ENCODE results near the gene PLK2.
A peak's percentile ranks its signal among the peaks of the same experiment; 100 is the strongest.

Gene PLK2

DNA sequence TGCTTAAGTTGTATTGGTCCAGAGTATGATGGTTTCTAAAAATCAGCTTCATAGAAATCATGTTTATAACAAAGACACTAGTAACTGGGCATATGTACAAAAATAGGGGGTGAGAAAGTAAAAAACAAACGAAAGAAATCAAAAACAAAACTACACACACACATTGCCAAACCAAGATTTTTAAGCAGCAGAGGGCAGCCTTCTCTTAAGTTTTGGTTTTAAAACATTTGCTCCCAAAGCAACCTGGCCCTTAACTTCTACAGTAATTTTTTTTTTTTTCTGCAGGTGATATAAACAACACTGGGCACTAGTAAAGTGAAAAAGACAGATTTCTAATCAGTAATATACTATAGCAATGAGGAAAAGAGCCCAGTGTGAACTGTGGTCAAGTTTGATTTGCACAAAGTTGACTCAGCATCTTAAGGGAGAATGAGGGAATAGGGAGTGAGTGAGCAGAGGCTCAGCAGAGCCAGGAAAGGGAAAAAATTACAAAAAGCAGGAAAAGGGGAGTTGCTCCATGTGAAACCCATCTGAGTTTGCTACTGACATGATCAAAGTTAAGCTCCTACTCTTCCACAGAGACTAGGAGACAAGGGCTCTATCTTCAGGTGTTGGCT lies 18.0 kb upstream of the PLK2 start:
- no peak for DNase-seq (ENCODE audit: low spot score)

DNA sequence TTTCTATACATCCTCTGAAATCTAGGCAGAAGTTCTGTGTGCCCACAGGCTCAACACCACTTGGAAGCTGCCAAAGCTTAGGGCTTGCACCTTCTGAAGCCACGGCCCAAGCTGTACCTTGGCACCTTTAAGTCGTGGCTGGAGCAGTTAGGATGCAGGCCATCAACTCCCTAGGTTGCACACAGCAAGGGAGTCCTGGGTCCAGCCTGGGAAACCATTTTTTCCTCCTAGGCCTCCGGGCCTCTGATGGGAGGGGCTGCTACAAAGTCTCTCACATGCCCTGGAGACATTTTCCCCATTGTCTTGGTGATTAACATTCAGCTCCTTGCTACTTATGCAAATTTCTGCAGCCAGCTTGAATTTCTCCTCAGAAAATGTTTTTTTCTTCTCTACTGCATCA lies 15.5 kb upstream of the PLK2 start:
- DNase-seq (ENCODE audit: low spot score): no peak

DNA sequence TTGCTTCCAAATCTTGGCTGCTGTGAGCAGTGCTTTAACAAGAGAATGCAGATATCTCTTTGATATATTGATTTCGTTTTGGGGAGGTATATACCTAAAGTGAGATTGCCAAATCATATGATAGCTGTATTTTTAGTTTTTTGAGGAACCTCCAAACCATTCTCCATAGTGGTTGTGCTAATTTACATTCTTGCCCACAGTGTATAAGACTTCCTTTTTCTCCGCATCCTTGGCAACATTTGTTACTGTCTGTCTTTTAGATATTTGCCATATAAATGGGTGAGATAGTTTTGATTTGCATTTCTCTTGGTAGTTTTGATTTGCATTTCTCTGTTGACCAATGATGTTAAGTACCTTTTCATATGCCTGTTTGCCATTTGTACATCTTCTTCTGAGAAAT lies 10.0 kb upstream of the PLK2 start:
- DNase-seq (ENCODE audit: low spot score): no peak

DNA sequence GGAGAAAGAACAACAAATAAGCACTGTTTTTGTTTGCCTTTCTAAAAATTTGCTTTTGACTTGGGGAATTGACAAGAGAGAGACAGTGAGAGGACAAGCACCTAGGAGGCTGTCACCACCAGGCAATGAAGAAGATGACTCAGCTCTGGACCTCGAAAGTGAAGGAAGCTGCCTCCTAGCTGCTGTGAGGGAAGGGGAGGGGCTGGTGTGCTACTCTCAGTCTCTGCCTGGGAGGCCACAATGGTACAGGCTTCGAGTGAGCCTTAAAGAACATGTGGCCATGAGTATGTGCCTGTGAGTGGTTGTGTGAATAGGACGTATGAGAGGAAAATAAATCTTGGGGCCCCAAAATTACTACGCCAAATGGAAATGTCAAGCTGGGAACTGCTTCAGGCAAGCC lies 7.1 kb upstream of the PLK2 start:
- peak; percentile 54 for DNase-seq (ENCODE audit: low spot score)

DNA sequence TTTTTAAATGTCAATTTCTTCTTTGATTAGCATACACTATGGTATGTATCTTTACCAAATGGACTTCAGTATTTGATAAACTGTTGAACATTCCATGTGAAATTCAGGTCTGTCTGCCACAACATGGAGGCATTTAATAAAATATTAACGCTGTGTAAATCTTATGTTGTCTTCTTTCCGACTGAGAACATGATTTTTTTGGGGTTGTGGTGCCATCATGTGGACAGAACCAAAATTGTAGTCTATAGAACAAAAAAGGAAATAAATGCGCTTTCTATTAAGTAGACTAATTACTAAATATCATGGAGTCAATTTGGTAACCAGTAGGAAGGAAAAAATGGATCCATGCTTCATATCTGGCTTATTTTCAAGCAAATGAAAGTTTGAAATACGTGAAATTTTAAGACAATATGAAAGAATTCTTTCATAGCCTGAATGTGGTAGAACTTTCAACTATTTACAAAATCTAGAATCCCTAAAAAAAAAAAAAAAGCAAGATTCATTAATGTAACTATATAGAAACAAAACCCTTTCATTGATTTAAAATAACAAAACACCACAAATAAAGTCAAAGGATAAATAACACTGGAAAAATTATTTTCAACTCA lies 2.8 kb upstream of the PLK2 start:
- peak; percentile 81 for DNase-seq (ENCODE audit: low spot score)

DNA sequence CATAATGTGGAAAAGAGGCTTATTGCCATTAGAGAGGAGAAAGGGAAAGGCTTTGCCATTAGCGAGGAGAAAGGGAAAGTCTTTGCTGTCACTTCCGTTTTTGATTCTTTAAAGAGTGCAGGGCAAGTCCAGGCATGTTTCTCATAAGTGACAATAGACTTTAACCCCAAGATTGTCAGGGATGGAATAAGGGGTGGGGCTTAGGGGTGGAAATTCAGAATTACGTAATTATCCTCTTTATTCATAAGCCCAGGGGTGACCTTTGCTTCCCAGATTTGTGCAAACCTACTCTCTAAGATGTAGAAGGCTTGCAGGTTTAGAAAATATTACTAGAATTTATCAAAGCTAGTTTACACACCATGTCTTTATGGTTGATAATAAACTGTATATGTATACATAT lies 2.3 kb upstream of the PLK2 start:
- peak; percentile 97 for DNase-seq (ENCODE audit: low spot score)

DNA sequence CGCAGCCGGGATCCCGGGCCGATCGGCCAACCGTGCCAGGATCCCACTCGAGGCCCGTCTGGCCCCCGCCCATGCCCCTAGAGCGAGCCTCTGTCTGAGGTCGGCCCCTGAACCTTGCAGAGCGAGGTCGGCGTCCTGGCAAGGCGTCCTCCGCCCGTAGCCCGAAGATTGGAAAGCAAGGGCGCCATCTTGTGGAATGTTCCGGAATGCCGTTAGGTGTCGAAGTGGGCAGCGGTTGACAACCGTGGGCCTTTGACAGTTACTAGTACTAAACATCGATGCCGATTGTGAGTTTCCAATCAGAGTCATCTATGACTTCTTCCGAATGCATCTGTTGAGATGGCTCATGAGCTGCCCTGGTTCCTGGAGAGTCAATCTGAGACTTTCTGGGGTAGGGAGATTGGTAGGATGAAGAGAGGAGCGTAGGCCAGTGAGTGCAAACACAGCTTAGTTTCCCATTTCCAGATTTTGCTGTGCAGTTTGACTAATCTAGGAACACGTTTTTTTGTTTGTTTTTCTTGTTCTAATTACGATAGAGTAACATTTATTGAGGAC lies 923 bp upstream of the PLK2 start:
- peak; percentile 92 for DNase-seq (ENCODE audit: low spot score)

DNA sequence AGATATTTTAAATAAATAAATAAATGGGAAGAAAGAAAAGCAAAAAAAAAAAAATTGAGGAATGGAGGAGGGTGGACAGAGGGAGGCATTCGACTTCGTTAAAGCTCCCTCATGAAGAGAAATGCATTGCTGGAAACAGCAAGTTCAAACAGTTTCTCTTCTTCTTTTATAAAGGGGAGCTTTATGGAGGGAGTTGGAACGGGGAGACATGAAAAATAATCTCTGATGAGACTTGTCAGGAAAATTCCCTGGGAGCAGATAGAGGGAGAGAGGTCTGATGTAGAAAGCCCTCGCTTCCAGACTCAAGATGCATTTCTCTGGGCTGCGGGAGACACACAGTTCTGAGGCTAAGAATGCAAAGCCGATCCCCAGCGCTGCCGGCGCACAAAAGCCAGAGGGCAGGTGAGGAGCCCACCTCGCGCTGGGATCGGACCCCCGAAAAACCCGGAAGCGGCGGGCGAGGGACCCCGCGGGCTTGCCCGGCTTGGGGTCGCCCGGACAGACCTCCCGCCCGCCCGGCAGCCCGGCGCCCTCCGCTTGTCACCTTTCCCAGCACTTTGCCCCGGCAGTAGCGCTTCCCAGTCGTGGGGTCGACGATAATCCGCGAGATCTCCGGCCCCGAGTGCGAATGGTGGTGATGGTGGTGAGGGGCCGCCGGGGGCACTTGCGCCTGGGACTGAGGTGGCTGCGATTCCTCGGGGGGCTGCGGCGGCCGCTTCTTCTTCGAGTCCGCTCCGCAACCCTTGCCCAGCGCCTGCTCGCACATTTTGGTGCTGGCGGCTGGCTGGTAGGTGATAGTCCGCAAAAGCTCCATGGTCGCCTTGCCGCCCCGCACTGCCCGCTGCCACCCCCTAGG lies 512 bp downstream of the PLK2 start:
- peak; percentile 39 for DNase-seq (ENCODE audit: low spot score)

DNA sequence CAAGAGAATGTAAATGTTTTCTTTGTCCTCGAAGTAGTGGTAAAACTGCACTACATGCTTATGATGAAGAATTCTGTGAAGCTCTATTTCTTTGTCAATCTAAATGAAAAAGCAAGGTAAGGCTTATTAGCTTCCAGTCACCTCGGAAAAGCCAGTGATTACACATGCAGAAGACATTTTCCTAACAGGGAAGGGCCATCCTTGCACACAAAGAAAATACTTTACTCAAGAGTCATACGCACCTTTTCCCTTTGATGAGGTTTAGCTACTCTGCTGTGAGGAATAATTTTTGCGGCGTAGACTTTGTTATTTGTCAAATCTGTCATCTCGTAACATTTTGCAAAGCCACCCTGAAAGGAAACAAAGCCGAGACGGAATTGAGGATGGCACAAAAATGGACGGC lies 1.1 kb downstream of the PLK2 start:
- DNase-seq (ENCODE audit: low spot score): peak; percentile 71

DNA sequence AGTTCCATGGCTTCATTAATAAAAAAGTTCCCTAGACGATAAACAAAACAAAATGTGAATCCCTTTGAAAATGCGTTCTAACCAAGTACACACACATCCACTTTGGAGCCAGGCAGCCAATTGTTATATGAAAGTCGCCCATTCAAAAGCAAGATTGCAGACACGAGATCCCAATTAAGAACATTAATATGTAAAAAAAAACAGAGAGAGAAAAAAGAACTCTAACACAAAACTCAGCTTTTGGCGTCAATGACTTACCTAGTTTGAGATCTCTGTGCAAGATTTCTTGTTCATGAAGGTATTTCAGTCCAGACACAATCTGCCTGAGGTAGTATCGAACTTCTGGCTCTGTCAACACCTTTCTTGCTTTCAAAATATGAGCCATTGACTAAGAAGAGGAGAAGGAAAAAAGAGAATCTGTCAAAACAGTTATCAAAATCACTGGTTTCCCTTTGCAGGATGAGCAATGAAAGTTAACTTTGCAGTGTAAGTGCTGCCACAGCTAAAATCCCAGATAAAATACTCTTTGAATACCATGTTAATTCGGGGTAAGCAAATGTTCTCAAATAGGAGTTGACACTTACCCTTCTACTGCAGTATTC lies 1.6 kb downstream of the PLK2 start:
- DNase-seq (ENCODE audit: low spot score): no peak

DNA sequence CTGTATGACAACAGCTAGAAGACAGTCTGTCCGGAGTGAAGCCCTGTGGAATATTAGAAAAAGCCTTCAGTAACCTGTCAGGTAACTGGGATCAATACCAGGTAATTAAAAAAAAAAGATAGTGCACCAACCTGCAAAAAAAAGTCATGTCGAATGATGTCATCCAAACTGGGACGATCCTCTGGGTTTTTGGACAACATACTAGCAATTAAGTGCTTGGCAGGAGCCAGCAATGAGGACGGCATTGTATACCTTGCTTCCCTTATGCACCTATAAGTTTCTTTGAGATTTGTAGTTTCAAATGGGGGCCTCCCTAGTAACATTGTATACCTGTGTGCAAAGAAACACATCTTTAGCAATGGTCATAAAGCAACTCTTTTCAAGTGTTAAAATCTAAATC lies 2.8 kb downstream of the PLK2 start:
- no peak for DNase-seq (ENCODE audit: low spot score)

DNA sequence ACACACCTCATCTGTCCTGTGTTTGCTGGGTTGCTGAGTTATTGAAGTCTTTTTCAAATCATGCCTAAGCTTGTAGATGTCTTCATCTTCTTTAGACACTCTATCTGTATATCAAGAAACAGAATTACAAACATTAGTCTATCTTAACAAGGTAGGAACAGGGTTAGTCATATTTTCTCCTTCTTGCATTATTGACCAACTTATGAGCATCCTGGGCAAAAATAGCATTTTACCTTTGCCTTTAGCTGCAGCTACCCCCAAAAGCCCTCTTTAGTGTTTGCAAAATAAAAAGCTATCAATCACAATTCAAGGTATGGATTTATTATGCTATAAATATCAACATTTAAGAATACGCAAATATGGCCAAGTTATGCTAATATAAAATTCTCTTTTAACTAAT lies 3.4 kb downstream of the PLK2 start:
- no peak for DNase-seq (ENCODE audit: low spot score)

DNA sequence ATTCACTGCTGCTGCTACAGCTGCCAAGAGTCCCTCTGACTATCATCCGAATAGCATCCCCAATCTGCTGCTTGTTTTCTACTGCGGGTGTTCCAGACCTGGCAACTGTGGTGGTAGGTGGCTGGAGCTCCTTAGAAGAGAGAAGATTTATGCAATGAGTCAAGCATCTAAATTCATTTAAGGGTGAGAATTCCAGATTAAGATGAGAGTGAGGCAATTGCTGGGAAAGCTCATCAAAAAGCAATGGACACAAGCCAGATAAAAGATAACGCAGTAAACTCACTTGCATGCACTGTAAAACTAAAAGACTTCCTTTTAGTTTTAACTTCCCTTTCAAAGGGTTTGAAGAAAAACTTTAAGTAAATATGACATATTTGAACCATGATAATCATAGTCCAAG lies 3.9 kb downstream of the PLK2 start:
- DNase-seq (ENCODE audit: low spot score): no peak

DNA sequence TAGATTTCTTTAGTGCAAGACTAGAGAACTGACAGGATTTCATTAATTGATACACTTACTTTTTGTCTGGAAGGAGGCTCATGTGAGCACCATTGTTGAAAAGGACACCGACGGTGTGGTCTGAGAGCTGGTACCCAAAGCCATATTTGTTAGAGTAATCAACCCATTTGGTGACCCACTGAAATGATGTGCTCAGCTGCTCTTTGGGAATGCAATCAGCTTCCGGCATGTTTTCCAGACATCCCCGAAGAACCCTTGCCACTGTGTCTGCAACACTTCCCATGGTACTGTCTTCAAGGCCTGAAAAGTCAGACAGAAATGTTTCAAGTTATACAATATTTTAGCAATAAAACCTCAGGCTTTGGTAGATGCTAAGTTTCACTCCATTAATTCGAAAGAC lies 4.4 kb downstream of the PLK2 start:
- peak; percentile 25 for DNase-seq (ENCODE audit: low spot score)

DNA sequence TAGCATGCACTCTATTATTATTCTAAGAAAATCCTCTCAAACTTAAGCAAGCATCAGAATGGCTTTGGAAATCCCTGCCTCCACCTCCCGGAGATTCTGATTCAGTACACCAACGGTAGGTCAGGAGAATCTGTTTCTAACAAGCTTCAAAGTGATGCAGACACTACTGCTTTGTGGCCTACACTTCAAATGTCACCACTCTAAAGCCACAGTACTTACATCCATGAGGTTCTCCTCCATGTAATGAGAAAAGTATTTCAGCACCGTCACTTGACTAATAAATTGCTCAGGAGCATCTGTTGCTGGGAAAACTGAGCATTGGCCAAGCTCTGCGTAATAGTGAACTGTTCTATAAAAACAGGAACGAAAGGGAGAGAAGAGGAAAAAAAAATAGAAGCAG lies 4.8 kb downstream of the PLK2 start:
- DNase-seq (ENCODE audit: low spot score): peak; percentile 22

DNA sequence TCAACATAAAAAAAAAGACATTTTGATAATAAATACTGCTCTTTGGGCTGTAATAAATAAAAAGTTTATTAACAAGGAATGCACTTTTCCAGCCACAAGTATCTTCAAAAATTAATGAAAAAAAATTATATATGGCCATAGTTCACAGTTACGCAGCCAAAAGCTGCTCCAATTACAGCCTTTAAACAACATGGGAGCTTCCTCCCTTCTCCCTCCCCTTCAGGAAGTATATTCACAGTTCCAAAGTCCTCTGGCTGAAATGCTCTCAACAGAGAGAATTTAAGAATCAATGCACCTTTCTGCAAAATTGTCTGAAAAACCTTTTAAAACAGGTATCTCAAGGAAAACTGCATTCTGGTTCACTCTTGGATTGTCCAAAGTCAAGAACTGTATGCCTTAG lies 5.9 kb downstream of the PLK2 start:
- DNase-seq (ENCODE audit: low spot score): peak; percentile 35

DNA sequence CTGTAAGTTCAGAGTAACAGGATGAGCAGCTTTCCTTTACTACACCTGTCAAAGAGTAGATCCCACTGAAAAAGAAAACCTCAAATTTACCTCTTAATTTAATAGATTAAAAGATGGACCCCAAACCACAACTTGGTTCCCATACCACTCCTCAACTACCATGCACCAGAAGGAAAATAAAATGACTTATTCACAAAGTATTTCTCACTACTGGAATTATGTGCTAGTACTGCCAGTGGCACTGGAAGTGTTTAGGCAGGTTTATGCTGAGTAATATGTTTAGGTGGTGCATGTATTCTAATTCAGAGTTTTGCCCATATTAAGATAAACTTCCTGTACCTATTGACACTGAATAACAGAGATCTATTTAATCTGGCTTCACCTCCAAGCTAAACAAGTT lies 6.6 kb downstream of the PLK2 start:
- peak; percentile 61 for DNase-seq (ENCODE audit: low spot score)

DNA sequence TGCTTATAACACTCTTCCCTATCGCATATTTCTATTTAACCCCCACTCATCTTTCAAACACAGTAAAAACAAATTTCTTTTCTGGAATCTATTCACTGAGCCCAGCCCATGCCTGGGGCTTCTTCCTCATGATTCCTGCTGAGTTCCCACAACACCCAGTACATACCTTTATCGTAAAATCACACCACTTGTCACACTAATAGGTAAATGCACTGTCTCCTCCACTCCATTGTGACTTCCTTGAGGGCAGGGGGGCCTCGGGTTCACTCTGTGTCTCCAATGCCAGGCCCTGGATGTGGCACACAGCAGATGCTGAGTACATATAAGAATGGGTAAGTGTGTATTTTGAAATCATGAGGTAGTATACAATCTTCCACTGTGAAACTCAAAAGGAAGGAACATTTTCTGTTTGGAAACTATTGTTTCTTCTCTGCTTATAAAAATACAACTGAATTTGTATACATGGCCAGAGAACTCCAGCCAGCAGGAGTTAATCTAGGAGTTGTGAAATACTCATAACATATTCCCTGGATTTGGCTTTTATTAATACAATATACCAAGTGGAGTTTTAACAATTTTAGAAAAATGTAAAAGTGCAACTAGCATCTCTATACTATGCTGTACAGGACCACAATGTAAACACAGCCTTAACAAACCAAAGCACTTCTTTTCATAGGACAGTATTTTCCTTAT lies 7.2 kb downstream of the PLK2 start:
- DNase-seq (ENCODE audit: low spot score): peak; percentile 61

DNA sequence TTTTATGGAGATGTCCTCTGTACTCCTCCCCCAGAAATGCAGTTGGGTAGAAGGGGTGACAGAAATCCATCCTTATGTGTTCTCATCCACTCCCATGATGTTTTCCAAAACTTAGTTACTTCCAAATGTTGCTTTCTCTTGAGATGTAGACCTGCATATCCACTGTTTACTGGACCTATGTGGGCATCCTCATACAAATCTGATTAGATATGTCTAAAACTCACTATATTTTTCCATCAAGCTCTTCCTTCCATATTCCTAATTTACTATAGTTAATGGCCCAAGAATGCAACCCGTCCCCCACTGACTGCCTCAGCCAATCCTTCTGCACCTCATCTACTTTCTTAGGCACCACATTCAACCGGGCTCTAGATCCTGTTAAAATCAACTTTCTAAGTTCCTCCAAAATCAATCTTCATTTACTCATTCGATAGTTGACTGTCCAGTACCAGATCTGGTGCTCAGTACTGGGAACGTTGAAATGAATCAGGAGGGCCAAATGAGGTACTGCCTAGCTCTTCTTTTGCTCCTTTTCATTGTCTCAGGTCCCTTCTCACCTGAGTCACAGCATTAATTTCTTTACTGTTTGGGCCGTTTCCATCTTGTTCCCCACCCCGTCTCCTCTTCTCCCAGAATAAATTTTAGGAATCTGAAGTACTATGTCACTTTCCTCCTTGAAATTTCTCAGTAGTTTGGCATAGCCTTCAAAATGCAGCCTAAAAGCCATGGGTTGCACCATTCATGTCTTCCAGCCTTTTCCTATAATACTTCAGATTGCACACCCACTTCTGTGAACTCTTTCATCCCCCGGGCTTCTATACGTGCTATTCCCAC lies 7.9 kb downstream of the PLK2 start:
- DNase-seq (ENCODE audit: low spot score): no peak

DNA sequence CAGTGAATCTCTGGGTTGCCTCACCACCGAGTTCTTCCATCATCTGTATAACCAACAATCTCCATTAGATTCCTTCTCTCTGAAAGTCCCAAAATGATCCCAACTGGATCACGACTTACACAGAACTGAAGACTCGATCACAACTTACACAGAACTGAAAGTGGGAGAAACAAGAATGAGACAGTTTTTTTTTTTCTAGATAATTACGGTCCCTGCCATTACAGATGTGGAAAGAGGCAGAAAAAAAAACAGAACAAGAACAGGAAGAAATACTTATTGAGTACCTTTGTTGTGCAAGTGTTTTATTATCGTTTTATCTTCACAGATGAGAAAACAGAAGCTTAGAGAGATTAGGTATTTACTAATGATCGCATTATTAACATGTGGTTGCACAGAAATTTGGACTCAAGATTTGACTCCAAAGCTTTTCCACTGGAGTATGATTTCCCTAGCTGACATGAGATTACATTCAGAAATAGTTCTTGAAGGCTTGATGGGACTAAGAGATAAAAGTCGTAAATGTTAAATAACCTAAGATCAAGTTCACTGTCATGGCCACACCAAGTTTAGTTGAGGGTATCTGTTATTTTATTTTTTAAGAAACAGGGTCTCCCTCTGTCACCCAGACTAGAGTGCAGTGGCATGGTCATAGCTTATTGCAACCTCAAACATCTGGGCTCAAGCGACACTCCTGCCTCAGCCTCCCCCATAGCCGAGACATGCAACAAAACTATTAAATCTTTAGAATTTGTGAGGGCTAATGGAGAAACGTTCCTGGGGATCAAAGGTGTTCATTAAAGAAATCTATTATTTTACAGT lies 8.9 kb downstream of the PLK2 start:
- DNase-seq (ENCODE audit: low spot score): no peak
